GM18873 (cell line): ENCODE measurements around the gene CDRT15.
"Not testable (repeated sequence)": the region's sequence is repeated elsewhere in the genome, so short reads cannot be mapped to it uniquely, and the experiment has no call there.

Experiments used
- ATAC-seq: cut with Tn5 transposase; IDR thresholded peaks from one replicate; pipeline ENCODE4 v1.9.1; 2021; ENCODE audit warnings: mild to moderate bottlenecking, moderate library complexity, moderate number of reproducible peaks; ENCODE audit not compliant: unreplicated experiment, low FRiP score

The CDRT15 gene

GRCh38 chr17:14209215-14209614 is 27.4 kb downstream of the CDRT15 start:
- no peak for ATAC-seq

GRCh38 chr17:14207791-14208190 is 28.9 kb downstream of the CDRT15 start:
- ATAC-seq: no peak

- ATAC-seq: no peak
Observed at GRCh38 chr17:14206891-14207290, 29.8 kb downstream of the CDRT15 start.

GRCh38 chr17:14205992-14206461 is 30.6 kb downstream of the CDRT15 start:
- no peak for ATAC-seq

GRCh38 chr17:14205380-14205779 is 31.3 kb downstream of the CDRT15 start:
- ATAC-seq: no peak

GRCh38 chr17:14204546-14204945 is 32.1 kb downstream of the CDRT15 start:
- ATAC-seq: no peak

GRCh38 chr17:14204084-14204483 is 32.6 kb downstream of the CDRT15 start:
- ATAC-seq: no peak

- no peak for ATAC-seq
Observed at GRCh38 chr17:14203388-14203787, 33.3 kb downstream of the CDRT15 start.

GRCh38 chr17:14202388-14203166 is 34.1 kb downstream of the CDRT15 start:
- ATAC-seq: no peak

- ATAC-seq: no peak
Observed at GRCh38 chr17:14201988-14202380, 34.7 kb downstream of the CDRT15 start.

- no peak for ATAC-seq
Observed at GRCh38 chr17:14201021-14201987, 35.4 kb downstream of the CDRT15 start.

GRCh38 chr17:14200354-14200753 is 36.3 kb downstream of the CDRT15 start:
- ATAC-seq: no peak

GRCh38 chr17:14199601-14200000 is 37.1 kb downstream of the CDRT15 start:
- ATAC-seq: no peak

GRCh38 chr17:14198575-14198974 is 38.1 kb downstream of the CDRT15 start:
- ATAC-seq: no peak

- ATAC-seq: no peak
Observed at GRCh38 chr17:14198013-14198412, 38.6 kb downstream of the CDRT15 start.

- no peak for ATAC-seq
Observed at GRCh38 chr17:14197586-14197985, 39.1 kb downstream of the CDRT15 start.

- no peak for ATAC-seq
Observed at GRCh38 chr17:14197057-14197456, 39.6 kb downstream of the CDRT15 start.

GRCh38 chr17:14196377-14196997 is 40.2 kb downstream of the CDRT15 start:
- no peak for ATAC-seq

GRCh38 chr17:14192636-14193344 is 43.9 kb downstream of the CDRT15 start:
- ATAC-seq: not testable (repeated sequence)

- not testable (repeated sequence) for ATAC-seq
Observed at GRCh38 chr17:14192039-14192438, 44.6 kb downstream of the CDRT15 start.
